NCI-H460 (cell line): ENCODE results near the gene ZBTB48. TPM values are rescaled to one million over a fixed set of nuclear protein-coding genes. Genes with fewer than 3 reads are reported as not detected.

Experiments used
- DNase-seq: peaks from one replicate; pipeline ENCODE4 v3.0.0-alpha.2; 2016; ENCODE audit warnings: low read depth; ENCODE audit errors: extremely low read depth
- total RNA-seq: library from RNA; depleted of rRNA; stranded (reverse); fragments of >200 nt; shearing (Covaris generic); gene quantifications from 2 replicates; pipeline ENCODE4 v1.2.3, GENCODE V29; 2014

The ZBTB48 gene
- total RNA-seq, 1 experiment from 2014 or later: 13.2 TPM

DNA sequence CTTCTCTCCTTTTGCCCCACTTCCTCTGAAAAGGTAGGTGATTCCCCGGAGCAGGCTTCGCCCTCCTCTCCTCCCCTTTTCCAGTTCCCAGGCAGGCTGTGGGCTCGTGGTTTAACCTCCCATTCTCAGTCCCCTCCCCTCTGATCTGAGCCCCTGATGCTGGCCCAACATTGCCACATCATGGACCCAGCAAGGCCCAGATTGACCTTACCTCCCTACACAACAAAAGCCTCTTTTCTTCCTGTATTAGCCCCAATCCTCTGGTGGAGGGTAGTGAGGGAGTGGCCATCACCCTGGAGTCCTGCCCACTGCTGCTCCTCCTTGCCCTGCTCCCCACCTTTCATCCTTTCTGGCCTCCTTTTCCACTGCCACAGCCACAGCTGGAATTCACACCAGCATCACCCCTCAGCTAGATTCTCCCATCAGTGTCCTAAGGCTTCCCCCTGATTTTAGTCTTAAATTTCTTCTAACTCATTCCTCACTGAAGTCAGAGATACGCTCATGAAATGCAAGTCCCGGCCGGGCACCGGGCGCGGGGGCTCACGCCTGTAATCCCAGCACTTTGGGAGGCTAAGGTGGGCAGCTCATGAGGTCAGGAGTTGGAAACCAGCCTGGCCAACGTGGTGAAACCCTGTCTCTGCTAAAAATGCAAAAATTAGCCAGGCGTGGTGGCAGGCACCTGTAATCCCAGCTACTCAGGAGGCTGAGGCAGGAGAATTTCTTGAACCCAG lies 7.0 kb upstream of the ZBTB48 start:
- DNase-seq: no peak

- DNase-seq: no peak
These were observed 5.7 kb upstream of the ZBTB48 start for GRCh38 chr1:6574025-6574620.

DNA sequence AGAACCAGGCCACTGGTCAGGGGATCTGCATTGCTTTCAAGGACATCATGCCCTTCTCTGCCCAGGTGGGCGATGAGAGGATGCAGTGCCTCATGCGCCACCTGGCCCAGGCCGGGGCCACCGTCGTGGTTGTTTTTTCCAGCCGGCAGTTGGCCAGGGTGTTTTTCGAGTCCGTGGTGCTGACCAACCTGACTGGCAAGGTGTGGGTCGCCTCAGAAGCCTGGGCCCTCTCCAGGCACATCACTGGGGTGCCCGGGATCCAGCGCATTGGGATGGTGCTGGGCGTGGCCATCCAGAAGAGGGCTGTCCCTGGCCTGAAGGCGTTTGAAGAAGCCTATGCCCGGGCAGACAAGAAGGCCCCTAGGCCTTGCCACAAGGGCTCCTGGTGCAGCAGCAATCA lies 5.0 kb upstream of the ZBTB48 start:
- DNase-seq: no peak

- no peak for DNase-seq
These were observed 1.8 kb upstream of the ZBTB48 start for GRCh38 chr1:6577831-6578525.

DNA sequence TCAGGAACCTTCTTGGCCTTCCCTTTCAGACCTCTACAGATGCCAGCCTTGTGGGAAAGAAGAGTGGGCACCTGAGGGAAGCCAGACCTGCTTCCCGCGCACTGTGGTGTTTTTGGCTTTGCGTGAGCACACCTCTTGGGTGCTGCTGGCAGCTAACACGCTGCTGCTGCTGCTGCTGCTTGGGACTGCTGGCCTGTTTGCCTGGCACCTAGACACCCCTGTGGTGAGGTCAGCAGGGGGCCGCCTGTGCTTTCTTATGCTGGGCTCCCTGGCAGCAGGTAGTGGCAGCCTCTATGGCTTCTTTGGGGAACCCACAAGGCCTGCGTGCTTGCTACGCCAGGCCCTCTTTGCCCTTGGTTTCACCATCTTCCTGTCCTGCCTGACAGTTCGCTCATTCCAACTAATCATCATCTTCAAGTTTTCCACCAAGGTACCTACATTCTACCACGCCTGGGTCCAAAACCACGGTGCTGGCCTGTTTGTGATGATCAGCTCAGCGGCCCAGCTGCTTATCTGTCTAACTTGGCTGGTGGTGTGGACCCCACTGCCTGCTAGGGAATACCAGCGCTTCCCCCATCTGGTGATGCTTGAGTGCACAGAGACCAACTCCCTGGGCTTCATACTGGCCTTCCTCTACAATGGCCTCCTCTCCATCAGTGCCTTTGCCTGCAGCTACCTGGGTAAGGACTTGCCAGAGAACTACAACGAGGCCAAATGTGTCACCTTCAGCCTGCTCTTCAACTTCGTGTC lies 995 bp upstream of the ZBTB48 start:
- no peak for DNase-seq

- DNase-seq: no peak
These were observed 362 bp downstream of the ZBTB48 start for GRCh38 chr1:6580119-6580592.

- no peak for DNase-seq
These were observed 1.0 kb downstream of the ZBTB48 start for GRCh38 chr1:6580593-6581409.

GRCh38 chr1:6581561-6582305 lies 1.9 kb downstream of the ZBTB48 start:
- DNase-seq: no peak

GRCh38 chr1:6582370-6582769 lies 2.6 kb downstream of the ZBTB48 start:
- DNase-seq: no peak

DNA sequence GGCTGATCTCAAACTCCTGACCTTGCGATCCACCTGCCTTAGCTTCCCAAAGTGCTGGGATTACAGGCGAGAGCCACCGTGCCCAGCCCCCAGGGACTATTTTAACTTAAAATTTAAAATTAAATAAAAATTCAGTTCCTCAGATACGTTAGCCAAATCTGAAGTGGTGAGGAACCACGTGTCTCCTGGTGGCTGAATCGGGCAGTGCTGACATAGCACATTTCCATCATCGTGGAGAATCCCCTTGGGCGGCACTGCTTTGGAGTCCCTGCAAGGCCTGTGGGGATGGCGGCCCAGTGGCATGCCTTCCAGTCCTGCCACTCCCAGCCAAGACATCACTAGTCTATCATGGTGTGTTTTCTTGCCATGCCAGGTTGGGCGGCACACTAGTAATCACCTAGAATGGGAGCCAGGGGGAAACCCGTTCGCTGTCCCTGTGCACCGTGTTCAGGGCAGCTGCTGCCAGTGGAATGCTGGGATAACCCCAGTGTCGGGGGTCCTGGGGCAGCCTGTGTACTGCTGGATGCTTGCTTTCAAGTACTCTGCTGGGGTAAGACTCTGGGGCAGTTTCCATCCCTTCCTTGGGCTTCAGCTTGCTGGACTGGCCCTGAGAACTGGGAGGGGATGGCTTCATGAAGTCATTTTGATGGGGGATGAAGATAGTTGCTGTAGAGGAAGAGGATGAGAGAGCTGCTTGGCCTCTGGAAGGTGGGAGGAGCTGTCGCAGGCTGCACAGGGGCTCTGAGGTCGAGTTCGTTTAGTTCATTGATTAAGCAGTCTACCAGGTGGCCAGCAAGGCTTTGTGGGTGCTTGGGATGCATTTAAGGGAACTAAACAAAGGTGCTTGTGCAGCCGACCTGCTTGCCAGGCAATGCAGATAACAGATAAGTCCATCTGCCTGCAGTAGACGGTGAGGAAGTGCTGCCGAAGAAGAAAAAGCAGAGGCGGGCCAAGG lies 4.6 kb downstream of the ZBTB48 start:
- no peak for DNase-seq

GRCh38 chr1:6585081-6585722 lies 5.4 kb downstream of the ZBTB48 start:
- no peak for DNase-seq

GRCh38 chr1:6585841-6586240 lies 6.0 kb downstream of the ZBTB48 start:
- DNase-seq: no peak

DNA sequence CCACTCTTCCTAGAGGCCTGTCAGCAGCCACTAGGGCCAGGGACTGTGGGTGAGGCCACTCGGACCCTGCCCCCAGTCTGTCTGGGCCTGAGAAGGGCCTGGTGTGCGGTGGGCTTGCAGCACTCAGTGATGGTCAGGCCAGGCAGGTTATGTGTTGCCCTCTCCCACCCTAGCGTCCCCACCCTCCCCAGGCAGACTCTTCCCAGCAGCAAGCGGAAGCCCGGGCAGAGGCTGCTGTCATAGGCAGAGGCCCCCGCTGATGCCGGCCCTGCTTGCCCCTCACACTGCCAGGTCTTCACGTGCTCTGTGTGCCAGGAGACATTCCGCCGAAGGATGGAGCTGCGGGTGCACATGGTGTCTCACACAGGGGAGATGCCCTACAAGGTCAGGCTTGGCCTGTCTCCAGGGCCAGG lies 6.6 kb downstream of the ZBTB48 start:
- DNase-seq: no peak

DNA sequence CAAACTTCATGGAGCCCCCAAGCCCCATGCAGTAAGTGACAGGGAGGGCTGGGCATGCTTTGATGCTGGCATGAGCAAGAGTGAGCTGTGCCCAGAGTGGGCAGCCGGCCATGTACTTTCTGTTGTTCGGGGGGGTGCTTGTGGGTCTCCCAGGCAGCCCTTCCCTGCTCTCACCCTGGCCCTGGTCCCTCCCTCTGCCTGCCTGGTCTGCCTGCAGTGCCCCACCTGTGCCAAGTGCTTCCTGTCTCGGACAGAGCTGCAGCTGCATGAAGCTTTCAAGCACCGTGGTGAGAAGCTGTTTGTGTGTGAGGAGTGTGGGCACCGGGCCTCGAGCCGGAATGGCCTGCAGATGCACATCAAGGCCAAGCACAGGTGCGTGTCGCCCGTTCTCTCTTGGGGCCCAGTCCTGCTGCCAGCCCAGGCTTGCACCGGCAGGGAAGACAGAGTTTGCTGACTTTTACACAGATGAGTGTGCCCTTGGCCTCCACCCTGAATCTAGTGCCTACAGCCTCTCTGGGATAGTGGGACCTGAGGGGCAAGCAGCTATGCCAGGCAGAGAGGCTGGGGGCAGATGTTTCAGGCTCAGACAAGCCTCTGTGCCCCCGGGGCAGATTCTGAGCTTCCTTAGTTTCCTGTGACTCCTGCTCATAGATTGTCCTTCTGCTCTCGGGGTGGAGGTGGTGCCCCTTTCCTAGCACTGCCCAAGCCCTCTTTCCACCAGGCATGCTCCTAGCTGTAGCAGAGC lies 7.6 kb downstream of the ZBTB48 start:
- DNase-seq: no peak

DNA sequence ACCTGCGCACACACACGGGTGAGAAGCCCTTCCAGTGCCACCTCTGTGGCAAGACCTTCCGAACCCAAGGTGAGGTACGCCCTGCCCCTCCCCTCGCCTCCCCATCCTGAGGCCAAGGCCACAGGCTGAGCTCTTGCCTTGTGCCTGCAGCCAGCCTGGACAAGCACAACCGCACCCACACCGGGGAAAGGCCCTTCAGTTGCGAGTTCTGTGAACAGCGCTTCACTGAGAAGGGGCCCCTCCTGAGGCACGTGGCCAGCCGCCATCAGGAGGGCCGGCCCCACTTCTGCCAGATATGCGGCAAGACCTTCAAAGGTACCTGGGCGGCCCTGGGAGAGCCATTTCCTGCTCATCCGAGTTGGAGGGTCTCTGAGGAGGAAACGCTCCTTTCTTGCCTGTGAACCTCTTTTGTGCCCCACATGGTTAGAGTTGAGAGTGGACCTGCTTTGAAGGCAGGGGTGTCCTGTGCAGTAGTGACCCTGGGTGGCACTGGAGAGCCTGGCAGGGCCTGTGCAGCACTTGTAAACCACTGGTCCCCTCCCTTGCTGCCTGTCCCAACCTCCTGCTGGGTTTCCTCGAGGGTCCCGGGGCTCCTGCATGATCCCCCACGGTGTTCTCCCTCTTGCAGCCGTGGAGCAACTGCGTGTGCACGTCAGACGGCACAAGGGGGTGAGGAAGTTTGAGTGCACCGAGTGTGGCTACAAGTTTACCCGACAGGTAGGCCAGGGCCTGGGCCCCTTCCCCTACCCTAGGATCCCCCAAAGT lies 8.5 kb downstream of the ZBTB48 start:
- no peak for DNase-seq

DNA sequence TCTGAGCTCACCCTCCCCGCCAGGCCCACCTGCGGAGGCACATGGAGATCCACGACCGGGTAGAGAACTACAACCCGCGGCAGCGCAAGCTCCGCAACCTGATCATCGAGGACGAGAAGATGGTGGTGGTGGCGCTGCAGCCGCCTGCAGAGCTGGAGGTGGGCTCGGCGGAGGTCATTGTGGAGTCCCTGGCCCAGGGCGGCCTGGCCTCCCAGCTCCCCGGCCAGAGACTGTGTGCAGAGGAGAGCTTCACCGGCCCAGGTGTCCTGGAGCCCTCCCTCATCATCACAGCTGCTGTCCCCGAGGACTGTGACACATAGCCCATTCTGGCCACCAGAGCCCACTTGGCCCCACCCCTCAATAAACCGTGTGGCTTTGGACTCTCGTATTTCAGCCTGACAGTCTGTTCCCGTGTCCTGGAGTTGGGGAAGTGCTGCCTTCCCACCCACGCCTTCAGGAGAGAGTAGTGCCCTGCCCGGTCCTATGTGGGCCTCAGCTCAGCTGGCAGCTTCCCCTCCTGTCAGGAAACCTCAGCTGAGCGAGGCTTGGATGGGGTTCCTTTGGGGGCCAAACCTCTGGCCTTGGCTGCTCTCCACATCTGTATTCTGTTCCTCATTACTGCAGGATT lies 9.2 kb downstream of the ZBTB48 start:
- no peak for DNase-seq
